Stimulated activated CD8-positive, alpha-beta memory T cell treated with anti-CD3 and anti-CD28 coated beads, Interleukin-7, amount 100 ng/mL, for 1 hour (primary cell): ENCODE data around the gene SUSD4.

ENCODE experiments used
- DNase-seq, 2 donors: peaks; one replicate each; pipeline ENCODE4 v3.0.0-alpha.2; 2020; ENCODE audit warnings: low read depth in 2 of 2

Gene SUSD4

DNA sequence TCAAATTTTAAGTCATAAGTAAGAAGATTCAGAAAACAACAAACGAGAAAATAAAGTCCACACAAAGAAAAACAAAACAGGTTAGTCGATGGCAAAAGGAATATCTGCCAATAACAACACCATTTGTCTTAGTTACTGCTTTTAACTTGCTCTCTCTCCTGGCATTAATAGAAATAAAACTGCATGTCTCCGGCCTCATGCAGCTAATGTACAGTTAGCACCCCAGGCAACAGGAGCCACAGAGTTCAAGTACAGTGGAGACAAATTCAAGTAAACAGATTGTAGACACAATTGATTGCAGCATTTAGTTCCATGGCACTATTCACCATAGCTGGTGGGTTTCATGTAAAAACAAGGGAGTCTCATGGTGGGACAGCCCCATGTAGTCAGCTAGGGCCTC is 33.5 kb downstream of the SUSD4 start:
- DNase-seq, result no peak

DNA sequence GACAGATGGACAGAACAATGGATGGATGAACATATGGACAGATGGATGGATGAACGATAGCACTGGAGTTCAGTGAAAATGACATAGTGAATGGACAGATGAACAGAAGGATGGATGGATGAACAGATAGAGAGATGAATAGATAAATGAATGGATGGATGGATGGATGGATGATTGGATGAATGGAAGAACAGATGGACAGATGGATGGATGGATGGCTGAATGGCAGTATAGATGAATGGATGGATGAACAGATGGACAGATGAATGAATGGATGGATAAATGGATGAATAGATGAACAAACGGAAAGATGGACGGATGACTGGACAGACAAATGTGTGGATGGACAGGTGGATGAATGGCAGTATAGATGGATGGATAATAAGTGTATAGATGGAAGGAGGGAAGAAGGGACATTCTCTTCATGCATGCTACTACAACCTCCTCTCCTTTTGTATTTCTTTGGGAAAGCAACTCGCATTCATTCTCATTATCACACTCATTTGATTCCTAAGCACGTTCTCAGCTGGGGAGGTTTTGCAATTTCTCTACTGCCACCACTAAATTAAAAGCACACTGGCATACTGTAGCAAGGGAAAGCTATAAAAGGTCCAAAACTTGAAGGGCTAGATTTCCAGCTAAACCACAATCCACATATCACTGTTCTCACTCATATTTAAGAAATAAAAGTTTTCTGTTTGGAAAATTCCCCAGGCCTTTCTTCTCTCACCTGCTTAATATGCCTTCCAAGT is 34.1 kb downstream of the SUSD4 start:
- no peak for DNase-seq

DNA sequence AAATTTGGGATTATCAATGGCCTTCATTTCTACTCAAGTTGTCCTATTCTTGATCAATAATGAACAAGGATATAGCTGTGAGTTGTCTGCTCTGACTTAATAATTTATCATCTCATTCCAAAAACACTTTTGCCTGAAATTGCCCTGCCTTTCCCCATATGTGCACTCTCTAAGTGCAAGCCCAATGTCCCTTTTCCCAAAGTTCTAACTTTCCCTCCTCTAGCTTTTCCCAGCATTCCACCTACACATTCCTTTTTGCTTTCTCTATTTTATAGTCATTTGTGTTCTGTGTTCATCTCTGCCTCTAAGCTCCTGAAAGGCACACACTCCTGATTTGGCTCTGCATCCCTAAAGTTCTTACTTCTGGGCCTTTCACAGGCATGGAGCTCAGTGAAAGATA is 34.7 kb downstream of the SUSD4 start:
- no peak for DNase-seq

DNA sequence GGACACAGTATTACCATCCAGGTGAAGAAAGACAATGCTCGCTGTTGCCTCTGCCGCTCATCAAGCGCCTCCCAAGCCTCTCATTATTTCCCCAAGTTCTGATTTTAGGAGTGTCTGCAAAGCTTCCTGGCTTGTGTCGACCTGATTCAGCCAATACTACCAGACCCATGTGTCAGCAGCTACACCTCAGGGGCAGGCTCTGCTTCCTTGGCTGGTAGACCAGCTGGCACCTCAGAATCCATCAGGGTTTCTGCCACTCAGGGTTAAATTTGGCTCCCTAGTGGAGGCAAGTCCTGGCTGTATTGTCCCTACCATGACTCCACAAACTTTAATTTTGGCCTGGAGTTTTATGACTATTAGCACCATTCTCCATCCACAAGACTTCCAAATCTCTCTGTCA is 35.4 kb downstream of the SUSD4 start:
- DNase-seq, result no peak

DNA sequence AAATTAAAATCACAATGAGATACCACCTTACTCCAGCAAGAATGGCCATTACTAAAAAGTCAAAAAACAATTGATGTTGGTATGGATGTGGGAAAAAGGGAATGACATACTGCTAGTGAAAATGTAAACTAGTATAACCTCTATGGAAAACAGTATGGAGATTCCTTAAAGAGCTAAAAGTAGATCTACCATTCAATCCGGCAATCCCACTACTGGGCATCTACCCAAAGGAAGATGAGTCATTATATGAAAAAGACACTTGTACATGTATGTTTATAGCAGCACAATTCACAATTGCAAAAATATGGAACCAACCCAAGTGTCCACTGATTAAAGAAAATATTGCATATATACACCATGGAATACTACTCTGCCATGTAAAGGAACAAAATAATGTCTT is 37.2 kb downstream of the SUSD4 start:
- no peak for DNase-seq

DNA sequence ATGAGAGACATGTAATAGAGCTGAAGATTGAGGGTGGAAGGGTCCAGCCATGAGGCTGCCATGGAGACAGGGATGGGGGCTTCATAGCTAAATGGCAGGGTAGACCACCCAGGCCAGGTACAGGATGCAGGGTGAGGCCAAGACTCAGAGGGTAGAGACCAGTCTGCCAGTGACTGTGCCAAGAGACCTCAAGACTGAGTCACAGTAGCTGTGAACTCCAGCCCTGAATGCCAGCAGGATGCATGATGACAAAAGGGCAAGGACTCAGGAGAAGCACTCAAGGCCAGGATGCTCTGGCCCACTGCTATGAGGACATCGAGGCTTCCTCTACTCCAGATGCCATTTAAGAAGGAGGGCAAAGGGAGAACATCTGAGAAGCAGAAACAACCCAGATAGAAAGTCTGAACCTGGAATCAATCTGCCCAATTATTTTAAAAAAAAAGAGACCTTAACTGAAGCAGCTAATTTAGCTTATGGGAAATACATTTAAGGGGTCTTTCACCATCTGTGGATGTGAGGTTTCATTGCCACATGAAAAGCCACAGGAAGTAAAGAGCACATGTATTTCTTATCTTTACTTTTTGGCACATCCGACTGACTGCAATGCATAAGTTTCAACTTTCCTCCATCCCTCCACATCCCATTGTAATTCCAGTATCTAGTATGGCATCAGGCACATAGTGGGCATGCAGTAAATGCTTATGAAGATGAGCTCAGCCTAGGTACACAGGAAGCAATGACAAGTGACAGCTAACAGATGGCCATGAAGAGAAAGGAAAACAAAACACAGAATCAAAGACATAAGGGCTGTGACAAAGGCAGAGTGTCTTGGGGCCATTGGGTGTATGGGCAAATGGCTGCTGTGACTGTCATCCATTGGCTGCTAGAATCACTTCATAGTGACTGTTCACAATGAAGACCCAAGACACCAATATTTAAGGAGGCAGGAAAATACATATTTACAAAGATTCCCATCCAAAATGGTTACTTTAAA is 40.2 kb downstream of the SUSD4 start:
- DNase-seq, result no peak

DNA sequence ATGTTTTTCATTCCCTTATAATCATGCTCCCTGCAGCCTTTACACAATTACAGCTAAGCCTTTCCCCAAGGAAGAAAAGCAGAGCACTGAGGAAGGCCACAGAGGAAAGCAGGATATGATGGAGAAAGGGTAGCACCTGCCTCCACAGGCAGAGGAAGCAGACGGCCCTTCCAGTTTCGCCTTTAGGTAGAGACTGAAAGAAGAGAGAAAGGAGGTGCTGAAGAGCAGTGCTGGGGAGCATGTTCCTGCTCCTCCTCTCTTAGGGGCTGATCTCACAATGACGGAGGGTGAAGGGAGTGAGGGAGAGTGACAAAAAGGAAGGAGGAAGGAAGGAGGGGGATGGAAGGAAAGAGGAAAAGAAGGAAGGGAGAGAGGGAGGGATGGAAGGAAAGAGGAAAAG is 41.1 kb downstream of the SUSD4 start:
- no peak for DNase-seq

DNA sequence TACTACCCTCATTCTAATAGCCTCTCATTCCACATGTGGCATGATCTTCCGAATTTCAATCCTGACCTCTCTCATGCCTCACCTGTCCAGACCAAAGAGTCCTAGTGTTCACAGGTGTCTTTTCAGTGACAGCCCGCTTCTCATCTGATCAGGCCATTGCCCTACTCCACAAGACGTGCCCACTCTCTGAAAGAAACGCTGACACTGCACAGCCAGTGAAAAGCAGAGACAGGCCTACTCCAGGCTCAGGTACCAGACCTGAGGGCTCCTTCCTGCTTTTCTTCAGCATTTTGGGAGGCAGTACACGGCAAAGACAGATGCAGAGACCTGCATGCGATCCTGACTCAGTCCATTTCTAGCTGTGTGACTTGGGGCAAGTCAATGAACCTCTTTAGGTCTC is 43.0 kb downstream of the SUSD4 start:
- DNase-seq, result no peak

DNA sequence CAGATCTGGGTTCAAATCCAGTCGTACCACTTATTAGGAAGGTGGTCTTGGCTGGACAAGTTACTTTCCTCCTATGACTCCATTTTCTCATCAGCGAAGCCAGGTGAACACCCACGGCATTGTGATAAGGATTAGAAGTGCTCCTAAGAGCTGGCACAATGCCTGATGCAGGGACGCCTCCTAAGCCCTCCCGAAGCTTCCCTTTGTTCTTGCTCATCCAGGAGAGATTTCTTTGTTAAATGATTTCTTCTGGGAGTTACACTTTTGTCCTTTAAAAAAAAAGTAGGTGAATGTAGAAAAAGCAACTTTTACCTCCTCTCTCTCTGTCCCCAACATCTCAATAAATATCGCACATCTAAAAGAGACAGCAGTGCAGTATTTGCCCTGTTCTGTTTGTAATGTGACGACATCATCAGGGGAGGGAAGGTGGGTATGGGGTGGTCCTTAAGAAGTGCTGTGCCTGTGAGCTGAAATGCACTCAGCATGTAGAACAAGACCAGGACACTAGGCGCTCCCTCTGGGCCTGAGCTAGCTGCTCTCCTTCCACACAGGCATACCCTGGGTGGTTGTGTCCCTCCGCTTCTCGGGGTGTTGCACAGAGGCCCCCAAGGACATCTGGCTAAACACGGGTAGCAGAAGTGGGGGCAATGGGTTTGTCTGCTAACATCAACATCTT is 43.9 kb downstream of the SUSD4 start:
- no peak for DNase-seq

DNA sequence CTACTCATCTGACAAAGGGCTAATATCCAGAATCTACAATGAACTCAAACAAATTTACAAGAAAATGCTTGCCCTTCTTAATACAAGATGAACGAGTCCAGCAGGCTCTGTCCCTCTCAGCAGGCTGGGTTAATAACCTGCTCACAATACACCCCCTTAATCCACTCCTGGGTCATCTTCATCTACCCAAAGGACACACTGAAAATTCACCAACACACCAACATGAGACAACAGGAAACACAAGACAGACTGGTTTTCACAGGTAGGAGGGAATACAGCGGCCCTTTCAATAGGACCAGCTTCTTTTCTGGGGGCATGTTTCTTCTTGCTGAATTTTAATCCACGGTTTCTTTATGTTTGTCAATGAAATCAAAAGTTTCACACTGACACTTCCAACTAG is 44.6 kb downstream of the SUSD4 start:
- DNase-seq, result no peak

DNA sequence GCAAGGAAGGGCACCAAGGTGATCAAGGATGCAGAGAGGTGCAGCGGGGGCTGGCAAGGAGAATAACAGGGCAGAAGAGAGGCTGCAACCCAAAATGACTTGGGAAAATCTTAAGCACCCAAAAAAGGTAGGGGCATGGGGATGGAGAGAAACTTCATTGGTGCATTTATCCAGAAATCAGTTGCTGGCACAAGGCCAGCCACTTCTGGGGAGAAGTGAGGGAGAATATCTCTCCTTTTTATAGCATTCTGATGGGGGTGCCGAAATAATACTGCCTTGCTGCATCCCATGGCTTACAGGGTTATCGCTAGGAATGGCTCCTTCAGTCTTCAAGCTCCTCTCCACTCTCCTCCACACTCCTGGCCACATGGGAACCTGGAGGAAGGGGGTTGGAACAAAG is 47.9 kb downstream of the SUSD4 start:
- no peak for DNase-seq

DNA sequence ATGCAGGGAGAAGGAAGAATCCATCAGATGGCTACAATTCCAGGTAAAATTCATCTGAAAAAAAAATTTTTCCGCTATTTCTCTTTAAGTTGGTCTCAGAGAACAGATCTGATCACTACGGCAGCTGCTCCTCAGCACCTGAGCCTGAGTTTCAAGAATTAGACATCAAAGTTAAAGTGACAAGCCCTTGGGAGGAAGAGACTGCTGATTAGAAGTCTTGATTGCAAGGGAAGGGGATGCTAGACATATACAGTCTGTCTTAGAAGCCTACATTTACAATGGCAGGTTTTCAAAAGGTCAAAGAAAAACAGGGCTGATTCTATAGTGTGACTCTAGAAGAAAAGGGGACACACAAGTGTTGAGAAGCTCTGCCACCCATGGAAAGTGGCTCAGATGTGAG is 48.3 kb downstream of the SUSD4 start:
- DNase-seq, result no peak

DNA sequence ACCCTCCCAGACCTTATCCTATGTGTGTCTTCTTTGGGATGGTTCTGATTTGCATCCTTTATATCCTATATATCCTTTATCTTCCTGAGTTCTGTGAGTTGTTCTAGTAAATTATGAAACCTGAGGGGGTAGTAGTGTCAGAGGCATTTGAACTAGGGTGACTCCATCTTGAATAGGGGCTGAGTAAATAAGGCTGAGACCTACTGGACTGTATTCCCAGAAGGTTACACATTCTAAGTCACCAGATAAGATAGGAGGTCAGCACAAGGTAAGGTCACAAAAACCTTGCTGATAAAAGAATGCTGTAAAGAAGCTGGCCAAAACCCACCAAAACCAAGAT is 50.6 kb downstream of the SUSD4 start:
- no peak for DNase-seq

DNA sequence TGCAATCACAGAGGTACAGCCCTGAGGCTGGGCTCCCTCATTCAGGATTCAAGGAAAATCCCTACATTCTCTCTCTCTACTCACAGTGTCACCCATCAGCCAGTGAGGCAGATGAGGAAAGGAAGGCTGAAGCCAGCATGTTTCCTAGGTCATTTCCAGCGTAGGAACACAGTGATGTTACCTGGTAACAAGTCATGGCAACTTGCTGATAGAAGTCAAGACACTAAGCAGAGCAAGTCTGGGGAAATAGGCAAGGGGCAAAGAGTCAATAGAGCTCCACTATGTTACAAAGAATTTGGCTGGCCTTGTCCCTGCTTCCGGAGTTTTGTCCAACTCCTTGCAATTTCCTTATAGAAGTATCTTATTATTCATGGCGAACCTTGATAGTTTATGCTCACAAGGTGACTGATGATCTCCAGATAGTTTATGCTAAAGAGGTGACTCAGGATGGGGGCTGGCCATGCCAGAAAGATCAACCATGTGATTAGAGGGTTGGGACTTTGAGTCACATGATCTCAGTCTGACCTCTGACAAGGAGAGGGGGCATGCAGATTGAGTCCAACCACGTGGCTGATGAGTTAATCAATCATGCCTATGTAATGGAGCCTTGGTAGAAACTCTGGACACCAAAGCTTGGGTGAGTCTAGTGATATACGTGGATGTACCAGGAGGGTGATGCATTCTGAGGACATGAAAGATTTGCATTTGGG is 51.1 kb downstream of the SUSD4 start:
- DNase-seq, result no peak

DNA sequence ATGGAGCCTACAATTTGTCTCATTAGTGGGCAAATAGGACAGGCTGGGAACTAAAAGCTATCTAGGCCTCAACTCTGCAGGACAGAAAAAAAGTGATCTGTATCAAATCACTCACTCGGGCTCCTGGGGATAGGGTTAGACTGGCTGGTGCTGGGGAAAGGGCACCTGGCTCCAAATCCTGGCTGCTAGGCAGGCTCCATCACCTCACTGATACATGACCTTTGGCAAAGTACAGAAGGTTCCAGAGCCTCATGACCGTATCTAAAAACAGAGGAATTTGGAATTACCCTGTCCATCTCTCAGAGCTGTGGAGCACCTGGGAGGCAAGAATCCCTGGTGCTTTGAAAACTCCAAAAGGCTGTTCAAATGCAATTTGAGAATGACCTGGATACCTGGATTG is 51.7 kb downstream of the SUSD4 start:
- DNase-seq, result no peak

DNA sequence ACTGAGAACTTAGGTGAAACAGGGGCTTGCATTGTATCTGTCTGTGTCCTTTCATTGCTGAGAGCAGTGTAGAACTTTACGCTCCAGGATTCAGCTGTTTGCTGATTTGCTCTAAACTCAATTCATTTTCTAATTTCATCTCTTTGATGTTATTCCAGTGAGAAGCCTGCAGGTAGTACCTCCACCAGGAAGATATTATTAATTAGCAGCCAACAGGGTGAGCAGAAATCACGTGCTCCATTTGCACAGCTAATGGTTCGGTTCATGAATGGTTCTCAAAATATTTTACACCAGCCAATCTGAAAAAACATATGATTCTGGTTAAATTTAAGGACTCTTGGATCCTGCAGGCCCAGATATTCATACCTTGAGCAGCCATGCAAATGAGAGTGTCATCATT is 52.1 kb downstream of the SUSD4 start:
- DNase-seq, result no peak

DNA sequence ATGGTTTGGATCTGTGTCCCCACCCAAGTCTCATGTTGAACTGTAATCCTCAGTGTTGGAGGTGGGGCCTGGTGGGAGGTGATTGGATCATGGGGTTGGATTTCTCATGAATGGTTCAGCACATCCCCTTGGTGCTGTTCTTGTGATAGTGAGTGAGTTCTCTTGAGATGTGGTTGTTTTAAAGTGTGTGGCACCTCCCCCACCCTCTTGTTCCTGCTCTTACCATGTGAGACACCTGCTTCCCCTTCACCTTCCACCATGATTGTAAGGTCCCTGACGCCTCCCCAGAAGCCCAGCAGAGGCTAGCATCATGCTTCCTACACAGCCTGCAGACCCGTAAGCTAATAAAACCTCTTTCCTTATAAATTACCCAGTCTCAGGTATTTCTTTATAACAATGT is 55.8 kb downstream of the SUSD4 start:
- DNase-seq, result no peak

DNA sequence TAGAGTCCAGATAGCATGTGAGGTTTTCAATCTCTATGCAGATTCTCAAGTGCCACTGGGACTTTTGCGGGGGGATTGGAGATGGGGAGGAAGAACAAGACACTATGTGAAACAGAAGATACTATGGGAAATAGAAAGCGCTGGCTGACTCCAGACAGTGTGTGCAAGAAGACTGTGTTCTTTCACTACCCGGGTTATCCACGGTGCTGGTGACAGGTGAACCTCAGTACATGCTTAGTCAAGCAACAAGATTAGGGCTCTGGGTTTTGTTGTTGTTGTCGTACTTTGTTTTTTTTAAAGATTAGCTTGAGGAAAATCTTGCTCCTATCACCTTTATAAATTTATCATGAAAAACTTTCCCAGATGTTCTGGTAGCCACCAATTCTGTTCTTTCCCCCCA is 56.4 kb downstream of the SUSD4 start:
- DNase-seq, result no peak

DNA sequence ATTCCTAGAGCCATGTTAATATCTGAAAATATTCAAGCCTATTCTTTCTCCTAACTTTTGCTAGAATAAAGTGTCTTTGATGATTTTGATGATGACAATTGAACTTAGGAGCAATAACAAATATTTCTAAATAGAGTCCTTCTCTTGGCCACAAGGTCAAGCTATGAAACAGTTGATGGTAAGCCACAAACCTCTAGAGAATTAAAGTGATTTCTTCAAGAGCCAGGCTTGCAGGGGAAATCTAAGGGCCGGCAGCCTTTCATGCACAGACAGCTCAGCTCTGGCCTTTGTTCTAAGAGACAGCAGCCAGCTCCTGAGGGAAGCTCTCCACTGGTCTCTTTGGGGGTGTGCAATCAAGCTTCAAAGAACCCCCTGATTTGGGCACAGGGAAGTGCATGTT is 59.0 kb downstream of the SUSD4 start:
- DNase-seq, result no peak

DNA sequence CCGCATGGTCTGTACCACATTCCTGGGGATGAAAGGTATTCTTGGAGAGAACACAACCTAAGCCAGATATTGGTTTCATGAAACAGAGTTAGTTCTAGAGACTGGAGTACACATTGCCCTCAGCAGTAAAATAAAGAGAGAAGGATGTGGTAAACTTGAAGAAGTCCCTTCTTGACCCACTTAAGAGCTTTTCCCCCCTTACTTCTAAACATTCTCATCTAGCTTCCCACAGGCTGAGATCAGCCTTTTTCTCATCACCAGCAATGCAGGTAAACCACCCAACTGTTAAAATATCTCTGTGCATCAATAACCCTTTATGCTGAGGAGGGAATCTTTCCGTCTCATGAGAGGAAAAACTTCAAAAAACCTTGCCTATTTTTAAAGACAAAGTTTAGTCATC is 62.6 kb downstream of the SUSD4 start:
- no peak for DNase-seq

DNA sequence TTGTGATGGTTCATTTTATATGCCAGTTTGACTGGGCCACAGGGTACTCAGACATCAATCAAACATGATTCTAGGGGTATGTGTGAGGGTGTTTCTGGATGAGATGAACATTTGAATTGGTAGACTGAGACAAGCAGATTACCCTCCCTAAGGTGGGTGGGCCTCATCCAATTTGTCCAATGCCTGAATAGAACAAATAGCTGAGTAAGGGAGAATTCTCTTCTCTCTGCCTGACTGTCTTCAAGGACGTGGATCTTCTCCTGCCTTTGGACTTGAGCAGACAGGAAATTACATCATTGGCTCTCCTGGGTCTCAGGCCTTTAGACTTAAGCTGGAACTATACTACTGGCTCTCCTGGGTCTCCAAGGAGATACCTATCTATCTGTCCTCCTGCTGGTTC is 64.4 kb downstream of the SUSD4 start:
- DNase-seq, result no peak

DNA sequence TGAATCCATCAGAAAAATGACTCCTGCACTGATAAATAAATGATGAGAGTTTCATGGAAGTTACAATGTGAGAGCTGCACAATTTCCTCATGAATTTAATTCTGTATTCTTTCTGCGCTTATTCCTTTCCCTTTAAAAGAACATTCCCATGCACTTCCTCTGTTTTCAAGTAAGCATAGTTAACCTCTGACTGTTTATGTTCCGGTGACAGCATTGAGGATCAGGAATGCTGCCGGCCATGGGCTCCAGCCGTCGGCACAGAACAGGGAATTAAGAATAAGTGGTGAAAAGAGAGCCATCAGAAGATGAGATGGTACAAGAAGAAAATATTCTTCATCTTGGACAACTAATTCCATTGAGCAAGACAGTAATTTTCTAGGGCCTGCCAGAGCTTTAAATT is 65.3 kb downstream of the SUSD4 start:
- DNase-seq, result no peak
